ENCODE data around the gene UCK1.
"Not testable (repeated sequence)": the region's sequence is repeated elsewhere in the genome, so short reads cannot be mapped to it uniquely, and the experiment has no call there.

UCK1 gene

GRCh38 chr9:131565369-131565768 is 34.3 kb upstream of the UCK1 start:
- no peak overlapping the region for H3K9ac ChIP-seq (ENCODE audit: low read length)
- no peak overlapping the region for H3K4me3 ChIP-seq (ENCODE audit: low read length)
- no peaks in the 10 kb centered on the region for H3K36me3 ChIP-seq (ENCODE audit: control insufficient read depth, insufficient read depth, low read length)
- no peaks in the 10 kb centered on the region for H3K4me1 ChIP-seq (ENCODE audit: control insufficient read depth, insufficient read depth, low read length)
- H3K9me3 ChIP-seq (ENCODE audit: control insufficient read depth, low read length), result no peaks in the 10 kb centered on the region
- H3K27me3 ChIP-seq (ENCODE audit: control insufficient read depth, insufficient read depth, low read length), result no peaks in the 10 kb centered on the region

GRCh38 chr9:131562032-131562959 is 31.2 kb upstream of the UCK1 start:
- Histone ChIP-seq H3K9ac (ENCODE audit: low read length) (no peak overlapping the region), H3K27me3 (ENCODE audit: control insufficient read depth, insufficient read depth, low read length) (peaks cover 12% of the 10 kb centered on the region), H3K4me3 (ENCODE audit: low read length) (no peak overlapping the region), H3K9me3 (ENCODE audit: control insufficient read depth, low read length) (no peaks in the 10 kb centered on the region), H3K4me1 (ENCODE audit: control insufficient read depth, insufficient read depth, low read length) (peaks cover 4% of the 10 kb centered on the region), H3K36me3 (ENCODE audit: control insufficient read depth, insufficient read depth, low read length) (no peaks in the 10 kb centered on the region)

- Histone ChIP-seq H3K36me3 (ENCODE audit: control insufficient read depth, insufficient read depth, low read length) (no peaks in the 10 kb centered on the region), H3K27me3 (ENCODE audit: control insufficient read depth, insufficient read depth, low read length) (peaks cover 24% of the 10 kb centered on the region), H3K4me1 (ENCODE audit: control insufficient read depth, insufficient read depth, low read length) (peaks cover 4% of the 10 kb centered on the region), H3K9me3 (ENCODE audit: control insufficient read depth, low read length) (no peaks in the 10 kb centered on the region), H3K9ac (ENCODE audit: low read length) (no peak overlapping the region), H3K4me3 (ENCODE audit: low read length) (no peak overlapping the region)
Measured at GRCh38 chr9:131559421-131560000, 28.4 kb upstream of the UCK1 start.

GRCh38 chr9:131557855-131558548 is 26.9 kb upstream of the UCK1 start:
- Histone ChIP-seq H3K4me1 (ENCODE audit: control insufficient read depth, insufficient read depth, low read length) (peaks cover 4% of the 10 kb centered on the region), H3K9me3 (ENCODE audit: control insufficient read depth, low read length) (no peaks in the 10 kb centered on the region), H3K27me3 (ENCODE audit: control insufficient read depth, insufficient read depth, low read length) (peaks cover 36% of the 10 kb centered on the region), H3K9ac (ENCODE audit: low read length) (no peak overlapping the region), H3K4me3 (ENCODE audit: low read length) (no peak overlapping the region), H3K36me3 (ENCODE audit: control insufficient read depth, insufficient read depth, low read length) (no peaks in the 10 kb centered on the region)

- Histone ChIP-seq H3K36me3 (ENCODE audit: control insufficient read depth, insufficient read depth, low read length) (no peaks in the 10 kb centered on the region), H3K9me3 (ENCODE audit: control insufficient read depth, low read length) (no peaks in the 10 kb centered on the region), H3K4me3 (ENCODE audit: low read length) (no peak overlapping the region), H3K9ac (ENCODE audit: low read length) (no peak overlapping the region), H3K4me1 (ENCODE audit: control insufficient read depth, insufficient read depth, low read length) (peaks cover 4% of the 10 kb centered on the region), H3K27me3 (ENCODE audit: control insufficient read depth, insufficient read depth, low read length) (peaks cover 42% of the 10 kb centered on the region)
Measured at GRCh38 chr9:131555841-131556673, 25.0 kb upstream of the UCK1 start.

GRCh38 chr9:131554843-131555351 is 23.8 kb upstream of the UCK1 start:
- peaks cover 42% of the 10 kb centered on the region for H3K27me3 ChIP-seq (ENCODE audit: control insufficient read depth, insufficient read depth, low read length)
- no peak overlapping the region for H3K4me3 ChIP-seq (ENCODE audit: low read length)
- no peaks in the 10 kb centered on the region for H3K36me3 ChIP-seq (ENCODE audit: control insufficient read depth, insufficient read depth, low read length)
- no peak overlapping the region for H3K9ac ChIP-seq (ENCODE audit: low read length)
- H3K4me1 ChIP-seq (ENCODE audit: control insufficient read depth, insufficient read depth, low read length), result peaks cover 4% of the 10 kb centered on the region
- H3K9me3 ChIP-seq (ENCODE audit: control insufficient read depth, low read length), result no peaks in the 10 kb centered on the region

GRCh38 chr9:131554087-131554842 is 23.2 kb upstream of the UCK1 start:
- no peak overlapping the region for H3K4me3 ChIP-seq (ENCODE audit: low read length)
- no peak overlapping the region for H3K9ac ChIP-seq (ENCODE audit: low read length)
- peaks cover 46% of the 10 kb centered on the region for H3K27me3 ChIP-seq (ENCODE audit: control insufficient read depth, insufficient read depth, low read length)
- H3K4me1 ChIP-seq (ENCODE audit: control insufficient read depth, insufficient read depth, low read length), result peaks cover 1% of the 10 kb centered on the region
- no peaks in the 10 kb centered on the region for H3K36me3 ChIP-seq (ENCODE audit: control insufficient read depth, insufficient read depth, low read length)
- H3K9me3 ChIP-seq (ENCODE audit: control insufficient read depth, low read length), result no peaks in the 10 kb centered on the region

- peaks cover 52% of the 10 kb centered on the region for H3K27me3 ChIP-seq (ENCODE audit: control insufficient read depth, insufficient read depth, low read length)
- no peaks in the 10 kb centered on the region for H3K4me1 ChIP-seq (ENCODE audit: control insufficient read depth, insufficient read depth, low read length)
- no peaks in the 10 kb centered on the region for H3K36me3 ChIP-seq (ENCODE audit: control insufficient read depth, insufficient read depth, low read length)
- H3K9me3 ChIP-seq (ENCODE audit: control insufficient read depth, low read length), result no peaks in the 10 kb centered on the region
- H3K4me3 ChIP-seq (ENCODE audit: low read length), result no peak overlapping the region
- H3K9ac ChIP-seq (ENCODE audit: low read length), result no peak overlapping the region
Measured at GRCh38 chr9:131552030-131552429, 21.0 kb upstream of the UCK1 start.

- H3K4me3 ChIP-seq (ENCODE audit: low read length); H3K9me3 ChIP-seq (ENCODE audit: control insufficient read depth, low read length); H3K9ac ChIP-seq (ENCODE audit: low read length); H3K36me3 ChIP-seq (ENCODE audit: control insufficient read depth, insufficient read depth, low read length): not testable (repeated sequence)
- Histone ChIP-seq H3K4me1 (ENCODE audit: control insufficient read depth, insufficient read depth, low read length) (peaks cover 11% of the 10 kb centered on the region), H3K27me3 (ENCODE audit: control insufficient read depth, insufficient read depth, low read length) (peaks cover 56% of the 10 kb centered on the region)
Measured at GRCh38 chr9:131550465-131550864, 19.4 kb upstream of the UCK1 start.

- H3K9me3 ChIP-seq (ENCODE audit: control insufficient read depth, low read length); H3K36me3 ChIP-seq (ENCODE audit: control insufficient read depth, insufficient read depth, low read length): not testable (repeated sequence)
- H3K27me3 ChIP-seq (ENCODE audit: control insufficient read depth, insufficient read depth, low read length), result peaks cover 62% of the 10 kb centered on the region
Measured at GRCh38 chr9:131549186-131549585, 18.1 kb upstream of the UCK1 start.

More at GRCh38 chr9:131549186-131549585, 18.1 kb upstream of the UCK1 start:
- not testable (repeated sequence) for H3K9ac ChIP-seq (ENCODE audit: low read length); H3K4me3 ChIP-seq (ENCODE audit: low read length)
- peaks cover 11% of the 10 kb centered on the region for H3K4me1 ChIP-seq (ENCODE audit: control insufficient read depth, insufficient read depth, low read length)
